Endothelial cell of umbilical vein (primary cell): Measurements from ENCODE around the gene CCT6B. TPM values are rescaled to one million over a fixed set of nuclear protein-coding genes. Genes with fewer than 3 reads are reported as not detected.

Source experiments
- BruUV-seq: library from RNA; stranded (reverse); fragments of 400-500 nt; replicated peaks from 2 replicates; lab custom pipeline; 2021; lab: Mats Ljungman, UMichigan
- CTCF ChIA-PET: fragments of 300-600, 350-600 bp; sonication (Branson Sonifier 250); formaldehyde crosslinking; loops from one replicate; lab custom pipeline; 2021; ENCODE audit warnings: antibody characterized with exemption, inconsistent platforms; lab: Charles Lee
- POLR2A ChIA-PET: fragments of 300-600, 350-600 bp; sonication (Branson Sonifier 250); formaldehyde crosslinking; loops from one replicate; lab custom pipeline; 2021; ENCODE audit warnings: antibody characterized with exemption, inconsistent platforms; lab: Charles Lee
- DNase-seq: peaks from one replicate; pipeline ENCODE4 v3.0.0-alpha.2; 2011; ENCODE audit warnings: low read depth, low spot score
- FAIRE-seq: peaks from 2 replicates; lab custom pipeline; 2011; peaks lifted over from hg19 to GRCh38; lab: Jason Lieb, UNC
- H2AFZ ChIP-seq: 2 replicates; pipeline ENCODE4 v1.6.0; 2012; ENCODE audit warnings: low read depth, low read length, control low read depth, inconsistent platforms
- H3K27ac ChIP-seq: 2 replicates; pipeline ENCODE4 v1.5.1; 2011; ENCODE audit warnings: low read depth, mild to moderate bottlenecking, control low read depth, low read length, moderate library complexity; ENCODE audit not compliant: insufficient read depth
- H3K27me3 ChIP-seq, 2 experiments: 2 replicates each; pipeline versions ENCODE4 v1.6.0 to v1.6.1; 2011; ENCODE audit warnings: low read length in 2 of 2, mixed read lengths in 1 of 2; ENCODE audit not compliant: control insufficient read depth in 2 of 2, insufficient read depth in 2 of 2
- H3K36me3 ChIP-seq, 2 experiments: 2 replicates in 1 of 2; 3 replicates in 1 of 2; pipeline ENCODE4 v1.5.1; 2011; ENCODE audit warnings: low read length in 2 of 2, mild to moderate bottlenecking in 1 of 2, moderate library complexity in 1 of 2; ENCODE audit not compliant: control insufficient read depth in 2 of 2, insufficient read depth in 2 of 2; ENCODE audit errors: extremely low read depth in 1 of 2
- H3K4me1 ChIP-seq: 3 replicates; pipeline ENCODE4 v1.5.1; 2011; ENCODE audit warnings: mild to moderate bottlenecking, low read length; ENCODE audit not compliant: control insufficient read depth, insufficient read depth; ENCODE audit errors: extremely low read depth
- H3K4me2 ChIP-seq: 2 replicates; pipeline ENCODE4 v1.6.1; 2011; ENCODE audit warnings: low read length, control low read depth, mixed read lengths; ENCODE audit not compliant: insufficient read depth
- H3K4me3 ChIP-seq, 3 experiments: fragments of 200-600 bp in 1 of 3; sonication (generic), shearing (Covaris generic) in 1 of 3; replicated peaks in 1 of 3; 2 replicates each; pipeline ENCODE4 v1.5.1; 2011 to 2016; ENCODE audit warnings: control low read depth in 3 of 3, low read length in 3 of 3, mild to moderate bottlenecking in 2 of 3, inconsistent platforms in 1 of 3, low read depth in 1 of 3, moderate library complexity in 1 of 3; ENCODE audit not compliant: insufficient read depth in 1 of 3
- H3K79me2 ChIP-seq: 2 replicates; pipeline ENCODE4 v1.6.0; 2012; ENCODE audit warnings: low read length, inconsistent platforms; ENCODE audit not compliant: control insufficient read depth, insufficient read depth
- H3K9ac ChIP-seq: replicated peaks from 2 replicates; pipeline ENCODE3; 2011; ENCODE audit warnings: low read length, control low read depth; ENCODE audit not compliant: insufficient read depth; ENCODE audit errors: extremely low read depth
- H3K9me1 ChIP-seq: replicated peaks from 3 replicates; pipeline ENCODE4 v1.6.0; 2011; ENCODE audit warnings: mild to moderate bottlenecking, low read length; ENCODE audit not compliant: control insufficient read depth, insufficient read depth; ENCODE audit errors: extremely low read depth
- H3K9me3 ChIP-seq: replicated peaks from 2 replicates; pipeline ENCODE4 v1.5.1; 2012; ENCODE audit warnings: low read length, inconsistent platforms; ENCODE audit not compliant: control insufficient read depth, insufficient read depth
- H4K20me1 ChIP-seq: replicated peaks from 2 replicates; pipeline ENCODE3; 2011; ENCODE audit warnings: mild to moderate bottlenecking, low read length; ENCODE audit not compliant: control insufficient read depth, insufficient read depth; ENCODE audit errors: extremely low read depth
- CTCF ChIP-seq, 2 donors: IDR thresholded peaks; 1 replicate in 1 of 2; 2 replicates in 1 of 2; pipeline ENCODE4 v1.5.1; 2011; ENCODE audit warnings: low read length in 2 of 2, mild to moderate bottlenecking in 2 of 2, moderate library complexity in 2 of 2, control low read depth in 1 of 2, inconsistent platforms in 1 of 2, low read depth in 1 of 2; ENCODE audit not compliant: insufficient read depth in 1 of 2; ENCODE audit errors: extremely low read depth in 1 of 2
- EZH2 ChIP-seq: IDR thresholded peaks from 2 replicates; pipeline ENCODE4 v1.6.1; 2012; ENCODE audit warnings: borderline replicate concordance, low read depth, mild to moderate bottlenecking, moderate library complexity, low read length, inconsistent platforms; ENCODE audit not compliant: severe bottlenecking
- FOS ChIP-seq: IDR thresholded peaks from 2 replicates; pipeline ENCODE4 v1.6.1; 2011; ENCODE audit warnings: mild to moderate bottlenecking, low read length, moderate library complexity, borderline replicate concordance; ENCODE audit not compliant: insufficient read depth
- GATA2 ChIP-seq: IDR thresholded peaks from 2 replicates; pipeline ENCODE4 v1.7.0; 2011; ENCODE audit warnings: low read depth, mild to moderate bottlenecking, moderate library complexity, mixed read lengths, low read length; ENCODE audit not compliant: insufficient read length, insufficient read depth
- JUN ChIP-seq: IDR thresholded peaks from 2 replicates; pipeline ENCODE4 v1.6.1; 2011; ENCODE audit warnings: borderline replicate concordance, low read depth; ENCODE audit not compliant: insufficient read length, insufficient read depth
- MAX ChIP-seq: IDR thresholded peaks from 2 replicates; pipeline ENCODE4 v1.6.1; 2011; ENCODE audit not compliant: insufficient read depth, insufficient read length
- MYC ChIP-seq: IDR thresholded peaks from one replicate; pipeline ENCODE4 v1.6.1; 2011; ENCODE audit warnings: mild to moderate bottlenecking, low read depth, low read length
- POLR2A ChIP-seq: IDR thresholded peaks from 2 replicates; pipeline ENCODE4 v1.6.1; 2012; ENCODE audit warnings: low read depth, mild to moderate bottlenecking, control low read depth, low read length
- POLR2AphosphoS5 ChIP-seq: IDR thresholded peaks from 2 replicates; pipeline ENCODE4 v1.6.1; 2012; ENCODE audit warnings: low read depth, mild to moderate bottlenecking, control low read depth, low read length, moderate library complexity; ENCODE audit not compliant: insufficient read depth
- dilution Hi-C: fragments of 300-500 bp; cut with MboI; formaldehyde crosslinking; loops from one replicate; pipeline ENCODE4 v1.15.0; 2019; ENCODE audit warnings: low sequenced_read_pairs; ENCODE audit not compliant: extremely low pct_ligation_motif_present
- intact Hi-C: fragments of 100-400 bp; cut with micrococcal nuclease; formaldehyde crosslinking; loops from one replicate; pipeline ENCODE4 v1.10.0; 2022
- polyA plus RNA-seq, 4 experiments: library from polyadenylated mRNA; depleted of rRNA in 3 of 4; stranded (reverse) in 3 of 4; unstranded in 1 of 4; fragments of >200 nt; gene quantifications; 2 replicates each; pipeline versions ENCODE4 v1.2.1 to v1.2.3, GENCODE V29; 2011 to 2012; ENCODE audit warnings: missing spikeins in 1 of 4
- total RNA-seq: library from RNA; stranded (reverse); gene quantifications from 2 replicates; pipeline ENCODE4 v1.2.3, GENCODE V29; 2021

Gene CCT6B
- total and polyA plus RNA-seq, 2 donors (not counting 3 experiments of a cell fraction or from before 2014, with no cell fraction given), result 0.35 to 1.6 TPM

- DNase-seq (no peak), FAIRE-seq (no peak)
- Histone ChIP-seq H3K79me2 (no peaks in the 10 kb centered on the region), H4K20me1 (no peaks in the 10 kb centered on the region), H3K9ac (no peak overlapping the region), H3K27ac (no peak overlapping the region), H3K4me1 (no peaks in the 10 kb centered on the region), H3K36me3 (no peaks in the 10 kb centered on the region), H2AFZ (no peak overlapping the region), H3K9me3 (no peaks in the 10 kb centered on the region), H3K9me1 (no peaks in the 10 kb centered on the region), H3K4me3 (no peak overlapping the region), H3K4me2 (no peak overlapping the region), H3K27me3 (no peaks in the 10 kb centered on the region)
- dilution Hi-C loops, result no loop called here
- no TSS peak for BruUV-seq
- ChIA-PET CTCF (no interaction called here), POLR2A (no interaction called here)
- intact Hi-C loops, result no loop called here
- TF ChIP-seq MAX (no peak), MYC (no peak), JUN (no peak), POLR2A (no peak)
Observed at GRCh38 chr17:34902831-34903547, 58.3 kb downstream of the CCT6B start.

GRCh38 chr17:34899643-34900291 lies 61.5 kb downstream of the CCT6B start:
- DNase-seq, result no peak
- Histone ChIP-seq H4K20me1 (no peaks in the 10 kb centered on the region), H3K36me3 (no peaks in the 10 kb centered on the region), H3K4me3 (no peak overlapping the region), H3K9me3 (no peaks in the 10 kb centered on the region), H3K4me2 (no peak overlapping the region), H3K4me1 (no peaks in the 10 kb centered on the region), H3K79me2 (no peaks in the 10 kb centered on the region), H3K27ac (no peak overlapping the region), H2AFZ (no peak overlapping the region), H3K27me3 (no peaks in the 10 kb centered on the region), H3K9me1 (no peaks in the 10 kb centered on the region), H3K9ac (no peak overlapping the region)
- no TSS peak for BruUV-seq
- TF ChIP-seq FOS, result no peak
- no peak for TF ChIP-seq GATA2
- no peak for TF ChIP-seq MAX
- TF ChIP-seq CTCF (IDR thresholded peaks at IDR 0.05; ENCODE audit: extremely low read depth in 1 of 2, insufficient read depth in 1 of 2, low read depth in 1 of 2, low read length in 2 of 2), result no peak
- no peak for TF ChIP-seq POLR2A
- TF ChIP-seq MYC, result no peak
- TF ChIP-seq JUN, result no peak
- no peak for TF ChIP-seq POLR2AphosphoS5
- no peak for TF ChIP-seq EZH2
- intact Hi-C loops, result no loop called here
- dilution Hi-C loops, result no loop called here
- ChIA-PET POLR2A (no interaction called here), CTCF (interaction anchor here (0.6 kb wide), 1 partner anchor 44 kb away, joined by 3 read pairs; no protein-coding TSS in a partner anchor)
- no peak for FAIRE-seq
